Osteoblast (primary cell): ENCODE results near the gene ANGPT4. TPM values are rescaled to one million over a fixed set of nuclear protein-coding genes. Genes with fewer than 3 reads are reported as not detected.

Source experiments
- DNase-seq: peaks from one replicate; pipeline ENCODE4 v3.0.0; 2011; ENCODE audit warnings: low spot score, mixed read lengths; ENCODE audit not compliant: insufficient read length; ENCODE audit errors: missing footprints
- H2AFZ ChIP-seq: 2 replicates; pipeline ENCODE4 v1.6.0; 2011; ENCODE audit warnings: mild to moderate bottlenecking, low read length
- H3K27ac ChIP-seq: 2 replicates; pipeline ENCODE4 v1.5.1; 2011; ENCODE audit warnings: mild to moderate bottlenecking, low read depth, low read length, moderate library complexity
- H3K27me3 ChIP-seq: 2 replicates; pipeline ENCODE4 v1.6.0; 2012; ENCODE audit warnings: mild to moderate bottlenecking, control low read depth, inconsistent platforms, low read length, moderate library complexity; ENCODE audit not compliant: insufficient read depth
- H3K36me3 ChIP-seq: 2 replicates; pipeline ENCODE4 v1.5.1; 2011; ENCODE audit warnings: mild to moderate bottlenecking, low read length, control low read depth, moderate library complexity; ENCODE audit not compliant: insufficient read depth
- H3K4me1 ChIP-seq: 2 replicates; pipeline ENCODE4 v1.5.1; 2011; ENCODE audit warnings: mild to moderate bottlenecking, low read length, control low read depth, moderate library complexity; ENCODE audit not compliant: insufficient read depth
- H3K4me2 ChIP-seq: 2 replicates; pipeline ENCODE4 v1.6.0; 2011; ENCODE audit warnings: mild to moderate bottlenecking, low read length; ENCODE audit not compliant: insufficient read depth
- H3K4me3 ChIP-seq: fragments of 200-600 bp; sonication (generic); 3 replicates; pipeline ENCODE4 v1.5.1; 2012; ENCODE audit warnings: mild to moderate bottlenecking, low read length, inconsistent platforms; ENCODE audit not compliant: insufficient read depth
- H3K79me2 ChIP-seq: 2 replicates; pipeline ENCODE4 v1.6.0; 2012; ENCODE audit warnings: mild to moderate bottlenecking, low read length, control low read depth, inconsistent platforms; ENCODE audit not compliant: insufficient read depth
- H3K9me3 ChIP-seq: 2 replicates; pipeline ENCODE4 v1.5.1; 2011; ENCODE audit warnings: low read depth, low read length, control low read depth
- H4K20me1 ChIP-seq: 2 replicates; pipeline ENCODE4 v1.6.0; 2012; ENCODE audit warnings: mild to moderate bottlenecking, low read length, control low read depth; ENCODE audit not compliant: insufficient read depth
- CTCF ChIP-seq: IDR thresholded peaks from 2 replicates; pipeline ENCODE4 v1.5.1; 2011; ENCODE audit warnings: mild to moderate bottlenecking, low read depth, low read length, moderate library complexity; ENCODE audit errors: extremely low read depth
- total RNA-seq: library from RNA; depleted of rRNA; stranded (reverse); fragments of >200 nt; gene quantifications from 2 replicates; pipeline ENCODE4 v1.2.3, GENCODE V29; 2012

ANGPT4 gene
- total RNA-seq, 1 donor: under 0.01 TPM

GRCh38 chr20:820323-820953 is 95.7 kb downstream of the ANGPT4 start:
- Histone ChIP-seq H3K4me2 (no peak overlapping the region), H4K20me1 (no peaks in the 10 kb centered on the region), H3K4me3 (no peak overlapping the region), H3K4me1 (no peaks in the 10 kb centered on the region), H3K9me3 (no peaks in the 10 kb centered on the region), H3K79me2 (no peaks in the 10 kb centered on the region), H3K36me3 (no peaks in the 10 kb centered on the region), H2AFZ (no peak overlapping the region), H3K27ac (no peak overlapping the region), H3K27me3 (no peaks in the 10 kb centered on the region)
- no peak for TF ChIP-seq CTCF
- no peak for DNase-seq

Other genes starting within 250 kb of the ANGPT4 start
- gene SCRT2, start 240.5 kb downstream of the ANGPT4 start, total RNA-seq: not detected in 2 replicates
- gene SLC52A3, start 147.8 kb downstream of the ANGPT4 start, total RNA-seq: not detected in 2 replicates
- gene FAM110A, start 82.6 kb downstream of the ANGPT4 start, total RNA-seq: 8.5 and 9.8 TPM in 2 replicates
- not detected in 2 replicates for gene RSPO4, start 86.0 kb upstream of the ANGPT4 start, total RNA-seq
- 48.0 and 61.2 TPM in 2 replicates for gene PSMF1, start 202.3 kb upstream of the ANGPT4 start, total RNA-seq